SU-DHL-6 (cell line): Measurements from ENCODE around the gene UBP1.

Experiments used
- CTCF ChIP-seq: fragments of 200-600 bp; sonication (generic); IDR thresholded peaks from one replicate; pipeline ENCODE4 v1.5.1; 2017; ENCODE audit warnings: antibody characterized with exemption, mild to moderate bottlenecking, low read length, moderate library complexity; ENCODE audit not compliant: insufficient read depth, poor library complexity, severe bottlenecking
- EZH2phosphoT487 ChIP-seq: fragments of 200-600 bp; sonication (generic), shearing (Covaris generic); conservative IDR thresholded peaks from 2 replicates; pipeline ENCODE4 v1.6.1; 2018; ENCODE audit warnings: mild to moderate bottlenecking, antibody characterized with exemption, low read length, moderate library complexity, mixed read lengths

DNA sequence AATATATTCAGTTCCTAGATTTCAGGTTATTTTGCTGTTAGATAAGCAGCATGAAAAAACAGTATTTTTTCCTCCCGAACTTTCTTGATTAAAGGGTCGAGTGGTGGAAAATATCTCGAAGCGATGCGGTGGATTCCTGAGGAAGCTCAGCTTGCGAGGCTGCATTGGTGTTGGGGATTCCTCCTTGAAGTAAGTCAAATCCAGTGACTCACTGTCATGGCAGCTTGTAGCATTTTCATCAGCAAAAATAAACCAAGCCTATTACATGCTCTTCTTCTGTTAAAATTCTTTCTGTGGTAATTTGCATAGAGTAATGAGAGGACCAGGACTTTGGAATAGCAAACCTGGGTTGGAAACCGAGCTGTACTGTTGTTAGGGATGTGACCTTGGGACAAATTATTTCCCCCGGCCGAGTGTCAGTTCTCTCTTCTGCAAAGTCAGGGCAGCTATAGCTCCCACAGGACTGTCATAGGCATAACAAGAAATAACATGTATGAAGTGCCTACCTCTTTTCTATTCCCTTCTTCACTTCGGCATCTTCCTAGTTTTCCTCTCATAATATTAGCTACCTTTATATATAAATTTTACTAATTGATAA lies 75.6 kb downstream of the UBP1 start:
- TF ChIP-seq CTCF (no peak), EZH2phosphoT487 (no peak)
